Measurements from ENCODE around the gene LRRIQ1.
A peak's percentile ranks its signal among the peaks of the same experiment; 100 is the strongest.
"Not testable (repeated sequence)": the region's sequence is repeated elsewhere in the genome, so short reads cannot be mapped to it uniquely, and the experiment has no call there.

LRRIQ1 gene

DNA sequence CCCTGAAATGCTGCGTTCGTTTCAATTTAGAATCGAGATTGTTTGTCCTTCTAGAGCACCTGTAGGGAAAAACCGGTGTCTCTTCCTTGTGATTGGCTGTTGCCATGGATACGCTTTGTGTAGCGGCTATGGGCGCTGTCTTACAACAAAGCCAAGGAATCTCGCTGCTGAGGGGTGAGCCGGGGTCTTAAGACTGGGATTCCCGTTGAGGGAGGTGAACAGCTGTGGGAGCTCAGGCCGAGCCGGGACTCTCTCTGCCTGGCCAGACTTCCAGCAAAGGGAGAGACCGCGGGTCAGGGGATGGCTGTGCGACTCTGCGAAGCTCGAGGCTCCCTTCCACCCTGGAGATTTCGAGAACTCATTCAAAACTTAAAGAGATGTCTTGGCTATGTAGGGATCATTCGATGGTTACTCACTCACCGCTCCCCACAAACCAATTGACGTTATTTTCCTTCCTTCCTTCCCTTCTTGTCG lies at the start of gene LRRIQ1, which contains the start of gene TSPAN19:
Gene LRRIQ1, plus strand, starts transcription at position 118 of the 474 bp plus-strand sequence. CDS start 1,826 bp downstream, outside the sequence.
Gene TSPAN19, minus strand, starts transcription at position 44 of the 474 bp plus-strand sequence. CDS start 6,331 bp downstream, outside the sequence.
- peak in 1 of 3 experiments; percentile 0 for DNase-seq (ENCODE audit: low read depth in 3 of 3)

DNA sequence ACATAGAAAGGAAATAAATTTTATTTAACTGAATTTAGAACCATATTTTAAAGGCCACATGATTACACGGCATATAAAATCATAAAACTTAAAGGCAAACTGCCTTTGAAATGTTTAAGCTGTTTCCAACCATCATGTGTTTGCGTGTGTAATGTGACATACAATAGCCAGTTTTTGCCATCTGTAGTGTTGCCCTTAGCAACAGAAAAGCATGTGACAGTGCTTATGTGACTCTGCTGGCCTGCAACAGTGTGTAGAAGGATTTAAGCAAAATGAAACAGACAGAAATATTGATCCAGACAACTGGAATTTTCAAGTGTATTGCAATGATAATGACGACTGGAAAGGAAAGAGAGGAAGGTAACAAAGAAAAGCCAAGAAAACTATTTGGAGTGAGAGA lies 49.6 kb upstream of the LRRIQ1 start:
- DNase-seq (ENCODE audit: low read depth in 3 of 3): no peak

- no peak for DNase-seq (ENCODE audit: low read depth in 3 of 3)
Observed at GRCh38 chr12:84994426-84994825, 41.7 kb upstream of the LRRIQ1 start.

DNA sequence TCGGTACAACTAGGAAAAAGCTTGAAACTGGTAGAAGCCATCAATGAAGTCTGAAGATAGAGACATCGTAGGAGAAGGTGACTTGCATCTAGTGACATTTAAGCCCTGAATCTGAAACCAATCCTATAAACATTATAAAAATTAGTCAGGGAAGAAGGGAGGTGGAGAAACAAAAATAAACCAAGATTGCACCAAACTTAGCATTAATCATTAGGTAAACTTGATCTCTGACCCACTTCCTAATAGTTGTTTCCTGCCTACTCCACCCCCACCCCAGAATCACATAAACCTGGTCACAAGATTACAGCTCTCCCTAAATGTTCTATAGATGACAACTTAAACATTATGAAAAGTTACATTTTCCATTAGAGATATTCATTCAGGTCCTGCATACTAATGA lies 40.5 kb upstream of the LRRIQ1 start:
- no peak for DNase-seq (ENCODE audit: low read depth in 3 of 3)

DNA sequence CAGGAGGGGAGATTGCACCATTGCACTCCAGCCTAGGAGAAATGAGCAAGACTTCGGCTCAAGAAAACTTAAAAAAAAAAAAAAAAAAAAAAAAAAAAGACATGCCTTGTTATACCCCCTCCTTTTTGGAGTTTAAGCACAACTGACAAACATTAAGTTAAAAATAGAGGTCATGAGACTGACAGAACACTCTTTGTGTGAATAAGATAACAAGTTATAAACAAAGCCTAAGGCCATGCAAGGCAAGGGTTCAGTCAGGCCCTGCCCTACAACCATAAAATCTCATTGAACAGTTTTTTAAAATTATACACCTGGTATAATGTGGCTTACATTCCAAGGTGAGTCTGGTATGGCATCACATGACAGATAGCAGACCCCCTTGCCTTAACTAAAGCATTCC lies 39.4 kb upstream of the LRRIQ1 start:
- no peak for DNase-seq (ENCODE audit: low read depth in 3 of 3)

GRCh38 chr12:84998341-84998740 lies 37.8 kb upstream of the LRRIQ1 start:
- DNase-seq (ENCODE audit: low read depth in 3 of 3): no peak

GRCh38 chr12:85000729-85001128 lies 35.4 kb upstream of the LRRIQ1 start:
- DNase-seq (ENCODE audit: low read depth in 3 of 3): no peak

DNA sequence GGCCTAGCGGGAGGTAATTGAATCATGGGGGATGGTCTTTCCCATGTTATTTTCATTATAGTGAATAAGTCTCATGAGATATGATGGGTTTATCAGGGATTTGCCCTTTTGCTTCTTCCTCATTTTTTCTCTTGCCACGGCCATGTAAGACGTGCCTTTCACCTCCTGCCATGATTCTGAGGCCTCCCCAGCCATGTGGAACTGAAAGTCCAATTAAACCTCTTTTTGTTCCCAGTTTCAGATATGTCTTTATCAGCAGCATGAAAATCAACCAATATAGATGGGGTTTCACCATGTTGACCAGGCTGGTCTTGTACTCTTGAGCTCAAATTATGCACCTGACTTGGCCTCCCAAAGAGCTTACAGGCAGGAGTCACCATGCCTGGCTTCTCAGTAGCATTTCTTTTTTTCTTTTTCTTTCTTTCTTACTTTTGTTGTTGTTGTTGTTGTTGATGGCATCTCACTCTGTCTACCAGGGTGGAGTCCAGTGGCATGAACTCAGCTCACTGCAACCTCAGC lies 33.3 kb upstream of the LRRIQ1 start:
- DNase-seq (ENCODE audit: low read depth in 3 of 3): no peak

DNA sequence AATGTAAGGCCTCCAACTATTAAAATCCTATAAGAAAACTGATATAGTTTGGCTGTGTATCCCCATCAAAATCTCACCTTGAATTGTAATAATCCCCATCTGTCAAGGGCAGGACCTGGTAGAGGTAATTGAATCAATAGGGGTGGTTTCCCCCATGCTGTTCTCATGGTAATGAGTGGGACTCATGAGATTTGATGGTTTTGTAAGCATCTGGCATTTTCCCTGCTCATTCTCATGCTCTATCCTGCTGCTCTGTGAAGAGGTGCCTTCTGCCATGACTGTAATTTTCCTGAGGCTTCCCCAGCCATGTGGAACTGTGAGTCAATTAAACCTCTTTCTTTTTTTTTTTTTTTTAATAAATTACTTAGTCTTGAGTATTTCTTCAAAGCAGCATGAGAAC lies 31.9 kb upstream of the LRRIQ1 start:
- no peak for DNase-seq (ENCODE audit: low read depth in 3 of 3)

DNA sequence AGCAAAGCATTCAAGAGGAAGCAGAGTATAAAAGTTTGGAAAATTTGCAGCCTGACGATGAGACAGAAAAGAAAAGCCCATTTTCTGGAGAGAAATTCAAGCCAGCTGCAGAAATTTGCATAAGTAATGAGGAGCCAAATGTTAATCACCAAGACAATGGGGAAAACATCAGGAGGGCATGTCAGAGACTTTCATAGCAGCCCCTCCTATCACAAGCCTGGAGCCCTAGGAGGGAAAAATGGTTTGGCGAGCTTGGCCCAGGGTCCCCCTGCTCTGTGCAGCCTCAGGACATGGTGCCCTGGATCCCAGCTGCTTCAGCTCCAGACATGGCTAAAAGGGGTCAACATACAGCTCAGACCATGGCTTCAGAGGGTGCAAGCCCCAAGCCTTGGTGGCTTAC lies 31.1 kb upstream of the LRRIQ1 start:
- not testable (repeated sequence) for DNase-seq (ENCODE audit: low read depth in 3 of 3)

DNA sequence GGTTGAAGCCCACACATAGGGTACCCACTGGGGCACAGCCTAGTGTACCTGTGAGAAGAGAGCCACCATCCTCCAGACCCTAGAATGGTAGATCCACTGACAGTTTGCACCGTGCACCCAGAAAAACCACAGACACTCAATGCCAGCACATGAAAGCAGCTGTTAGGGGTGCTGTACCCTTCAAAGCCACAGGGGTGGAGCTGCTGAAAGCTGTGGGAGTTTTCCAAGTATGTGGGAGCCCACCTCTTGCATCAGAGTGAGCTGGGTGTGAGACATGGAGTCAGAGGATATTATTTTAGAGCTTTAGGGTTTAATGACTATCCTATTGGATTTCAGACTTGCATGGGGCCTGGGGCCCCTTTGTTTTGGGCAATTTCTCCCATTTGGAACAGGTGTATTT lies 30.5 kb upstream of the LRRIQ1 start:
- no peak for DNase-seq (ENCODE audit: low read depth in 3 of 3)

DNA sequence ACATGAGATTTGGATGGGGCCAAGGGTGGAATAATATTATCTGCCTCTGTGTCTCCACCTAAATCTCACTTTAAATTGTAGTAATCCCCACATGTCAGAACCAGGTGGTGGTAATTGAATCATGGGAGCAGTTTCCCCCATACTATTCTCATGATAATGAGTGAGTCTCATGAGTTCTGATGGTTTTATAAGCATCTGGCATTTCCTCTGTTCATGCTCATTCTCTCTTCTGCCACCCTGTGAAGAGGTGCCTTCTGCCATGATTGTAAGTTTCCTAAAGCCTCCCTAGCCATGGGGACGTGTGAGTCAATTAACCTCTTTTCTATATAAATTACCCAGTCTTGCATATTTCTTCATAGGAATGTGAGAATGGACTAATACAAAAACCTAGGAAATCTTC lies 29.9 kb upstream of the LRRIQ1 start:
- DNase-seq (ENCODE audit: low read depth in 3 of 3): no peak

DNA sequence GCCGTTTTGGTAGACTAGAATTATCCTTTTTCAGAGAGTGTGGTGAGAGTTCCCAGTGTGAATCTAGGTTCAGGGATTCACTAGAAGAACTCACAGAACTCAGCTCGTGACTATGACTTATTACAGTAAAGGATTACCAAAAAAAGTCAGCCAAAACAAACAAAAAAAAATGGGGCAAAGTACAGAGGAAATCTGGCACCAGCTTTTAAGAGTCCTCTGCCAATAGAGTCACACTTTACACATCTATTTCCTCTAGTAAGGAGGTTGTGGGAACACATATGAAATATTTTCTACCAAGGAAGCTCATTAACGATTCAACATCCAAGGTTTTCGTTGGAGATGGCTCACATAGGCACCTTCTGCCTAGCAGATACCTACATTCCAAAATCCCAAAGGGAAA lies 28.3 kb upstream of the LRRIQ1 start:
- no peak for DNase-seq (ENCODE audit: low read depth in 3 of 3)

- no peak for DNase-seq (ENCODE audit: low read depth in 3 of 3)
Observed at GRCh38 chr12:85016413-85016812, 19.7 kb upstream of the LRRIQ1 start.

- no peak for DNase-seq (ENCODE audit: low read depth in 3 of 3)
Observed at GRCh38 chr12:85017133-85017532, 19.0 kb upstream of the LRRIQ1 start.

GRCh38 chr12:85017618-85018017 lies 18.5 kb upstream of the LRRIQ1 start:
- DNase-seq (ENCODE audit: low read depth in 3 of 3): no peak

GRCh38 chr12:85018098-85018497 lies 18.1 kb upstream of the LRRIQ1 start:
- no peak for DNase-seq (ENCODE audit: low read depth in 3 of 3)

- no peak for DNase-seq (ENCODE audit: low read depth in 3 of 3)
Observed at GRCh38 chr12:85029456-85029855, 6.7 kb upstream of the LRRIQ1 start.

- DNase-seq (ENCODE audit: low read depth in 3 of 3): no peak
Observed at GRCh38 chr12:85036733-85037132, 582 bp downstream of the LRRIQ1 start.

DNA sequence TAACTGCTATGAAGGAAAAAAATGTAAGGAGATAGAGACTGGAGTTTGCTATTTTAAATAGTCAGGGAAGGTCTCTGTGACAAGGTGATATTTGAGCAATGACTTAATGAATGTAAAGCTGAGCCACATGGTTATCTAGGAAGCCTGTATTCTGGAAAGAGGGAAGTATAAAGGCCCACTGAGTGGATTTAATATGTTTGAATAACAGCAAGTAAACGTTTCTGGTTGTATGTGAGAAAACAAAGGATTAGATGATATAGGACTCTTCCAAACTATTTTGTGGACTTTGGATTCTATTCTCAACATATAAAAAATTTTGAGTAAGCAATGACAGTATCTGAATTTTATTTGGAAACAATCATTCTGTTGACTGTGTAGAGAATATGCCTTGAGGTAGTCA lies 5.2 kb downstream of the LRRIQ1 start:
- no peak for DNase-seq (ENCODE audit: low read depth in 3 of 3)

GRCh38 chr12:85043829-85044228 lies 7.7 kb downstream of the LRRIQ1 start:
- DNase-seq (ENCODE audit: low read depth in 3 of 3): no peak

DNA sequence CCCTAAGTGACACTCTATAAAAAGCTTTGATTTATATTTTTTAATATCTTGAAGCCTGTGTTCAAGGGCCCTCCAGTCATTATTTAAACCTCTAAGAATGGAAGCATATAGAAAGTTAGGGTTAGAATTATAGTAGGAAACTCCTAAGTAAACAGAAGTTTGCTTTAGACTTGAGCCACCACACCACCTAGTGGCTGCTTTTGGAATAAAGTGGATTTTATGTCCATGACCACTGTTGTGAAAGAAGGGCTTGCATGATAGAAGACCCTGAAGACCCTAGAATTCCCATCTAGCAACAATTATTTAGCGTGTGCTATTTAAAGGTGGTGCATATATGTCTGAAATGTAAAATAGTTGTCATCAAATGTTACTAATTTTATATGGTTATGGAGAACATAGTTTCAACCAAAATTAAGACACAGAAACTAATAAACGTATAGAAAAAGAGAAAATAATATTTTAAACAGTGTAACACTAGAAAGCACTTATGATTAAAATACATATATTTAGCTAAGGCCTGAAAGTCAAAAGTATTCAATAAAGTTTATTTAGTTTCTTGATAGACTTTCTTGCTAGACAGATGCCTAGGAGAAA lies 21.3 kb downstream of the LRRIQ1 start:
- no peak for DNase-seq (ENCODE audit: low read depth in 3 of 3)

GRCh38 chr12:85058339-85058738 lies 22.2 kb downstream of the LRRIQ1 start:
- no peak for DNase-seq (ENCODE audit: low read depth in 3 of 3)

GRCh38 chr12:85059594-85059993 lies 23.4 kb downstream of the LRRIQ1 start:
- no peak for DNase-seq (ENCODE audit: low read depth in 3 of 3)

All from stimulated activated CD4-positive, alpha-beta T cell treated with anti-CD3 and anti-CD28 coated beads, TNF-alpha, amount 100 ng/mL, for 4 hours (primary cell).